SIG-M5 treated with dmso at 0.1 percent for 504 hours (cell line): ENCODE results near the gene AUP1.

Experiments
- DNase-seq: peaks from one replicate; lab custom pipeline; 2025; ENCODE audit not compliant: unreplicated experiment; lab: John Stamatoyannopoulos, UW

The AUP1 gene

GRCh38 chr2:74537140-74537539, 7.6 kb upstream of the AUP1 start:
- no peak for DNase-seq

DNA sequence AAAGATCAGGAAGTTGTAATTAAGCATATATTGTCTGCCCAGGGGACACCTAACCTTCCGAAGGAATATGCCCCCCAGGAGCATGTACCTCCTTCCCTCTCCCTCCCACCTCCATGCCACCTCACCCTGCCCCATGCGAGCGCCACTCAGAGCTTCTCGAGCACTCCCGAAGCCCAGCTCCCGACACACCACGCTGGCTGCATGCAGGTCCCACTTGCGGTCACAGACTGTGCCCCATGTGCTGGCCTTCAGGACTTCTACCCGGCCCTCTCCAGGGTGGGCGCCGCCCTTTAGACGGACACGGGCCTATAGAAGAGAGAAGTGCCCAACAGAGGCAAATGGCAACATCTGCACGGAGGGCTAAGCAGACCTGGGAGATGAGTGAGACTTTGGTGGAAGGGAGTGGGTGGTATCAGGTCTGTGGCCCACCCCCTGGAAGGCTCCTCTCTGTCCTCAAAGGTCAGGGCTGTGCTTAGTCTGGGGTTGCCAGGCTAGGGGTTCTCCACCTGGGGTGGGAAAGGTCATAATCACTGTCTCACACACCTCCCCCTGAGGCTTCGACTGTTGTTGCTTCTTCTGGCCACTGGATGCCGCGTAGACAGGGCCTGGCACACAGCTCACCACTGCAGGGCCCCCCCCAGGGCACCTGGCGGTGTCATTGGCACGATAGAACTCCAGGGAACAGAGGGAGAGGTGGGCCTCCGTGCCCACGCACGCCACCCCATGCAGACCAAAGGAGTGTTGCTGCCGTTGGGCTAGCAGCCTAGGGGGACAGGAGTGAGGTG, 6.9 kb upstream of the AUP1 start:
- DNase-seq: no peak

DNA sequence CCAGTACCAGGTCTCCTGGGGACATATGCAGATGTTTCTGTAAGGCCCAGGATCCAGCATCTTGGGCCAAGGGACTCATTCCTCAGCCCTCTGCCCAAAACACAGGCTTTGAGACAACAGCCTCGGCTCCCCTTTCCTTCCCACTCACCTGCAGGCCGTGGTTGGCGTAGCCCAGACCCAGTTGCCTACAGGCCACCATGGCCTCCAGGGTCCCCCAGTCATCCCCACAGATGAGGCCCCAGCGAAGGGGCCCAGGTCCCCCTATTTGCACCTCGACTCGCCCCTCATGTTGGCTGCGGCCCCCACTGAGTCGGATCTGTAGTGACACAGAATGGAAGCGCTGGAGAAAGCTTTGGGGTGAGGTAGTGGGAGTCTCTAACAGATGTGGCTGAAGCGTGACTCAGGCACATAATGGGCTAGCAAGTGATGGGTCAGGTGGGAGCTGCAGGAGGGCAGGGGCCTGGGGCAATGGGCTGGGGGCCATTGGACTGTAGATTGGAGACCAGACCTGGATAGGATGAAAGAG, 6.0 kb upstream of the AUP1 start:
- DNase-seq: no peak

DNA sequence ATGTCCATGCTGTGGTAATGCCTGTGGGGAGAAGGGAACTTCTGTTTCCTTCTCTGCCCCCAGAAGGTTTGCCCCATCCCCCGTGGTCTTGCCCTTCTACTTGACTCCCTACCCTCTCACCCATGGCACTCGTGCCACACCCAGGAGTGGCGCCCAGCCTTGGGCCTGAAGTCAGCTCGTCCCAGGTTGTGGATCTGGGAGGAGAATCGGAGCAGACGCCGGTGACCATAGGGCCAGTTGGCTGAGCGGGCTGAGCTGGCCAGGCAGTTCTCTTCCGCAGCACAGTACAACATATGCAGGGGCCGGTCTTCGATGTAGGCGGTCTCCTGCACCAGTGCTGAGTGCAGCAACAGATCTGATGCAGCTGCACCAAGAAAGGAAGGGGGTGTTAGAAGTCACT, 4.9 kb upstream of the AUP1 start:
- no peak for DNase-seq

GRCh38 chr2:74533464-74533863, 4.0 kb upstream of the AUP1 start:
- no peak for DNase-seq

- DNase-seq: peak; percentile 48
Observed at GRCh38 chr2:74532222-74532621, 2.7 kb upstream of the AUP1 start.

- DNase-seq: no peak
Observed at GRCh38 chr2:74531666-74532065, 2.2 kb upstream of the AUP1 start.

DNA sequence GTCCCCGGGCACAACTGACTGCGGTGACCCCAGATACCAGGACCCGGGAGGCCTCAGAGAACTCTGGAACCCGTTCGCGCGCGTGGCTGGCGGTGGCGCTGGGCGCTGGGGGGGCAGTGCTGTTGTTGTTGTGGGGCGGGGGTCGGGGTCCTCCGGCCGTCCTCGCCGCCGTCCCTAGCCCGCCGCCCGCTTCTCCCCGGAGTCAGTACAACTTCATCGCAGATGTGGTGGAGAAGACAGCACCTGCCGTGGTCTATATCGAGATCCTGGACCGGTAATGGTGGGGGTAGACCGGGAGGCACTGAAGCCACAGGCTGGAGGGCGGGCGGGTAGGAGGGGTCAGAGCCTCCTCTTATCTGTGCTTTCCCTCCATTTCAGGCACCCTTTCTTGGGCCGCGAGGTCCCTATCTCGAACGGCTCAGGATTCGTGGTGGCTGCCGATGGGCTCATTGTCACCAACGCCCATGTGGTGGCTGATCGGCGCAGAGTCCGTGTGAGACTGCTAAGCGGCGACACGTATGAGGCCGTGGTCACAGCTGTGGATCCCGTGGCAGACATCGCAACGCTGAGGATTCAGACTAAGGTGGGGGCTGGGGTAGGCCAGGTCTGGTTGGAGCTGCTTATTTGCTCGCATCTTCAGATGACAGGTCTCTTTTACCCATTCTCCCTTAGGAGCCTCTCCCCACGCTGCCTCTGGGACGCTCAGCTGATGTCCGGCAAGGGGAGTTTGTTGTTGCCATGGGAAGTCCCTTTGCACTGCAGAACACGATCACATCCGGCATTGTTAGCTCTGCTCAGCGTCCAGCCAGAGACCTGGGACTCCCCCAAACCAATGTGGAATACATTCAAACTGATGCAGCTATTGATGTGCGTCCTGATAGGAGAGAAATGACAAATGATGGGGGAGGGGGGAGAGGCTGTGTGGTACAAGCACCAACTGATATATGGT, 1.0 kb upstream of the AUP1 start:
- DNase-seq: peak; percentile 38

DNA sequence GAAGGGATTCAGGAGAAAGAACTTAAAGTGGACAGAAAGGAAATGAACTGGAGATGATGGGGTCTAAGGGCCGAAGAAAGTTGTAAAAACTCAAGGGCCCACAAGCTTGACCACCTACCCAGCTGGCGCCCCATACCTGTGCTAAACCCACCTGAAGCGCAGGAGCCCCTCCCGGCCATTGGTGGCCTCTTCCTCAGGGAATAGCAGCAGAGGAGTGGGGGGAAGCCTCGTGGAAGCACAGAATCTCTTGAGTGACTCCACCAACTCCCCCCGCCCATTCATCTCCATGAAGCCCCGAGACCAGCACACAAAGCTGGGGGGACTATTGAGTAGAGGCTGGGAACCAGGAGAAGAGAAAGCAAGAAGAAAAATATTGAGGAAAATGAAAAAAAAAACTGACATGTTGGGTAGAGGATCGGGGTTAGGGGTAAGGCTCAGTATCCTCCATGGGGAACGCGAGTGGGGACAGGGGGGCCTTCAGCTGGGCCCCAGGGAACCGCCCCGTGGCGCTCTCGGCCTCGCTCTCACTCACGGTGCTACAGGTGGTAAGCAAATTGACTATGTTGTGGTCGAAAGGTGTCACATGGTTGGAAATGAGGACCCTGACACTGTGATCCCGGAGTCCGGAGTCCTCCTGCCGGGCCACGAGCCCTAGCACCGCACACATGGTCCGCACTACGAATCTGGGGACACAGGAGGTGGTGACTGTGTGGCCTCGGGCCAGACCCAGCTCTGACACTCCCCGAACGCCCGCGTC, 728 bp downstream of the AUP1 start:
- no peak for DNase-seq

DNA sequence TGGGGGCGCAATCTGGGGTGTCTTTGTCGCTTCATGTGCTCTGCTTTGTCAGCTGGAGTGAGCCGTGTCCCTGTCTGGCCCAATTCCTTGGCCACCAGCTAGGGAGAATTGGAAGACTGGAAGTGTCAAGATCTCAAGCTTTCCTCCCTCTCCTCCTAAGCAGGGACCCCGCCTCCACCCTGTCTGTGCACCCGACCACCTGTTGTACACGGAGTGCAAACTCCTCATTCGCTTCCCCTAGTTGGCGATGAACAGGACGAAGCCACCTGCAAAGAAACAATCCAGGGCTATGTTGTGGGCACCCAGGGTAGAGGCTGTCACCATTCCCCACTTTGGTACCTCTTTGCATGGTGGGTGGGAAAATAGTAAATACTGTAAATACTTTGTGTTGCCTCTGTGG, 1.8 kb downstream of the AUP1 start:
- DNase-seq: no peak

DNA sequence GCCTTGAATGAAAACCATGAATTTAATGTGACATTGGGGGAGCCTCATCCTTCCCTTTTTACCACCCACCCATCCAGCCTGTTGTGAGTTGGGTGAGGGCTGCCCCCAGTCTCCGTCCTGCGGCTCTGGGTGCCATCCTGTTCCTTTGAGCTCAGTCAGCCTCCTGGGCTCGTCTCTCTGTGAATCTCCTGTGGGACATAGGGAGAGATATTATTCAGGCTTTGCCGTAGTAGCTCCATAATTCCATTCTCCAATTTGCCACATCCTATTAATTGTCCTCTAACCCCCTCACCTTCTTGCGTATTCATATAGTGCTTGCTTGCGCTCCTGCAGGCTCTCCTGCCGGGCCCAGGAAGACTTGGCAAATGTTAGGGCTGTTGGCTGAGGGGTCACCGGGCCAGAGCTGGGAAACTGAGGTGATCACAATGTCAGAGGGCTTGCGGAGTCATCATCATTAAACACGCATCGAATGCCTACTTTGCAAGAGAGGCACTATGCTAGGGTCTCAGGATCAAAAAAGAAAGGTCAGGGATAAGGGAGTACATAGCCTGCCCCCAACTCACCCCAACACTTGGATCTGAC, 2.8 kb downstream of the AUP1 start:
- no peak for DNase-seq

- DNase-seq: peak; percentile 96
Observed at GRCh38 chr2:74525717-74526648, 3.5 kb downstream of the AUP1 start, which contains the start of gene DQX1. DQX1 (minus strand) TSS chr2:74526231; CDS start chr2:74525729, 502 bp downstream.

- DNase-seq: no peak
Observed at GRCh38 chr2:74524955-74525716, 4.4 kb downstream of the AUP1 start.

DNA sequence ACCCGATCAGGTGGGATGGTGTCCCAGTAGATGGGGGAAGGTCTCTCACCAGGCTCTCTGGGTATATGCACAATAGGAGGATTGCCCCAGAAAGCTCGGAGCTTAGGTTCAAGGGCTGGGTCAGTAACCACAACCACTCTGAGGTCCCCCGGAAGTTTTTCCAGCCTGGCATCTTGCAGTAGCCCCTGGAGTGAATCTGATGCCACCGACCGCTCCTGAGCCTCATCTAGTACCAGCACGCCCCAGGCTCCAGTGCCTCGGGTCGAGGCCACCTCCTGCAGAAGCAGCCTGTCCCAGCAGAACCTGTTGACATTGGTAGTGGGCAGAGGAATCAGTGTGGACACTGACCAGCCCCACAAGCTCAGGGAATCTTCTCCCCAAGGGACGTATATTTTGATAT, 5.5 kb downstream of the AUP1 start:
- DNase-seq: no peak

DNA sequence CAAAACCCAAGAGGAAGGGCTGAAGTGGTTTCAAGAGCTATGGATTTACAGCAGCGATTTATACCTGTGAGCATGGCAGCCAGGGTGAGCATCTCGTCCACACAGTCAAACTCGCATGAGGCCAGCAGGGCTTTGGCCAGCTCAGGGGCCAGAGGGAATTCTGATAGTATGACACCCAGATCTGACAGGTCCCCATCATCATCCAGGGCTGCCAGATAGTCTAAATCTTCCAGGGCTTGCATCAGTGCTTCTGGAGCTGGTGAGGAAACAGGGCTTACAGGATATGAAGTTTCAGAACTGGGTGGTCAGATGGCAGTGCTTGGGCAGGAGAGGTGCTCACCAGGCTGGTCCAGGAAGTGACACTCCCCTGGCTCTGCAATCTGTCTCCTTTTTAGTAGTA, 7.0 kb downstream of the AUP1 start:
- no peak for DNase-seq

- DNase-seq: no peak
Observed at GRCh38 chr2:74516650-74517049, 12.9 kb downstream of the AUP1 start.

- no peak for DNase-seq
Observed at GRCh38 chr2:74515981-74516633, 13.4 kb downstream of the AUP1 start.

GRCh38 chr2:74515271-74515980, 14.1 kb downstream of the AUP1 start:
- no peak for DNase-seq
